Cardiac septum (tissue), 1 donor: Measurements from ENCODE around the gene PIK3C2B. TPM values are rescaled to one million over a fixed set of nuclear protein-coding genes. Genes with fewer than 3 reads are reported as not detected.

Experiments
- DNase-seq: peaks from one replicate; pipeline ENCODE4 v3.0.0-alpha.2; 2020; ENCODE audit warnings: low spot score
- intact Hi-C: fragments of 100-400 bp; cut with DNase I; formaldehyde crosslinking; loops from one replicate; pipeline ENCODE4 v1.14.0; 2022
- total RNA-seq: library from RNA; stranded (reverse); fragmentation: NEBNext Ultra II Directional; extraction: Animal tissue kit (Norgen Biotek cat#: 25700); gene quantifications from one replicate; pipeline ENCODE4 v1.2.1, GENCODE V29; 2021
- donor health status: DM: no; HTN: no; CAD: no.

The PIK3C2B gene
- total RNA-seq, 1 donor from 2014 or later: 28.8 TPM

DNA sequence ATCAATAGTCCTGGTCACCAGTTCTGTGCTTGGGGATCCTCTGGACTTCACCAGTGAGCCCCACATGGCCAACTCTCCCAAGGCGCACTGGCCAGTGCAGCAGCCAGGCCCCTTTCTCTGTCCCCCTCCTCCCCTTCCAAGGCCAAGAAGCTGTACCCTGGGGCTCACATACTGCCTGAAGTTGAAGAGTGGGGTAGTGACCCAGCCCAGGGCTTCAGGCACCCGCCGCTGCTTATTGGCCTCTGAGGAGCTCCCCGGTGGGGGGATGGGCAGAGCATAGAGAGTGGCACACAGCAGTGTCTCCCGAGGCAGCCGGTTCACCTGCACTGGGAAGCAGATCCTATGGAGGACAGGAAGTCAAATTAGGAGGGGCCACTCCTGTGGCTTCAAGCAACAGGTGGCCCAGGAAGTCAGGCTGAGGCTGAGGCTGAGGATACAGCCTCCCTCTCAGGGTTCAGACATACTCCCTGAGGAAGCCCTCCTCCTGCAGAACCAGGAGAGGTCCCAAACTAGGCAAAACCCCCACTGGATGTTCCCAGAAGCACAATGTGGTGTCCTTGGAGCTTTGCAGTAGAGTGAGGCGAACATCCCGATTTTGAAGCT is 44.8 kb downstream of the PIK3C2B start:
- no peak for DNase-seq
- intact Hi-C loops: loop anchor here (2.0 kb wide), 1 partner anchor 17 kb away; no protein-coding TSS in a partner anchor

- intact Hi-C loops: no loop called here
- no peak for DNase-seq
Observed at GRCh38 chr1:204448991-204449677, 45.5 kb downstream of the PIK3C2B start.

DNA sequence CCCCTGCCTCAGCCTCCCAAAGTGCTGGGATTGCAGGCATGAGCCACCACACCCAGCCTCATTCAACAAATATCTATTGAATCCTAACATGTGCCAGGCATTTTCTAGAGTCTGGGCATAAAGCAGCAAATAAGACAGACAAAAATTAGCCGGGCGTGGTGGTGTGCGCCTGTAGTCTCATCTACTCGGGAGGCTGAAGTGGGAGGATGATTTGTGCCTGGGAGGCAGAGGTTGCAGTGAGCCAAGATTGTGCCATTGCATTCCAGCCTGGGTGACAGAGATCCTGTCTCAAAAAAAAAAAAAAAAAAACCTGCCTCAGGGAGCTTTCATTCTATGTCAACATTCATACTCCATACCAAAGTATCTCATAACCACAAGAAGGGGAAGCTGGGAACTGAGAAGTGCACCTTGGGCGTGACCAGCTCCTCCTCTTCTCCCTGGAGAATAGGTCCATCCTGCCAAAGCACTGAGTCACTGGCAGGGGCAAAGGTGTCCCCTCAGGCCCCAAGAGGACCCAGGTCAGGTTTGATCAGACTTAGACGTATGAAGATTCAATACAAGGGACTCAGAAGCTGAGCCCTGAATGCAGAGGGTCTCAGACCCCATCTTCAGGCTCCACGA is 46.2 kb downstream of the PIK3C2B start:
- DNase-seq: no peak
- intact Hi-C loops: no loop called here

GRCh38 chr1:204447736-204448135 is 46.9 kb downstream of the PIK3C2B start:
- no peak for DNase-seq
- intact Hi-C loops: loop anchor here (2.0 kb wide), 1 partner anchor 47 kb away; the partner anchor contains the start of gene PIK3C2B

GRCh38 chr1:204447190-204447589 is 47.4 kb downstream of the PIK3C2B start:
- intact Hi-C loops: loop anchor here (2.0 kb wide), 1 partner anchor 48 kb away; the partner anchor contains the start of gene PIK3C2B
- DNase-seq: no peak

GRCh38 chr1:204446413-204447111 is 48.0 kb downstream of the PIK3C2B start:
- DNase-seq: peak; percentile 85
- intact Hi-C loops: loop anchor here (1.0 to 2.0 kb wide), 2 partner anchors 48 to 56 kb away; partner anchors contain the start of gene PIK3C2B

DNA sequence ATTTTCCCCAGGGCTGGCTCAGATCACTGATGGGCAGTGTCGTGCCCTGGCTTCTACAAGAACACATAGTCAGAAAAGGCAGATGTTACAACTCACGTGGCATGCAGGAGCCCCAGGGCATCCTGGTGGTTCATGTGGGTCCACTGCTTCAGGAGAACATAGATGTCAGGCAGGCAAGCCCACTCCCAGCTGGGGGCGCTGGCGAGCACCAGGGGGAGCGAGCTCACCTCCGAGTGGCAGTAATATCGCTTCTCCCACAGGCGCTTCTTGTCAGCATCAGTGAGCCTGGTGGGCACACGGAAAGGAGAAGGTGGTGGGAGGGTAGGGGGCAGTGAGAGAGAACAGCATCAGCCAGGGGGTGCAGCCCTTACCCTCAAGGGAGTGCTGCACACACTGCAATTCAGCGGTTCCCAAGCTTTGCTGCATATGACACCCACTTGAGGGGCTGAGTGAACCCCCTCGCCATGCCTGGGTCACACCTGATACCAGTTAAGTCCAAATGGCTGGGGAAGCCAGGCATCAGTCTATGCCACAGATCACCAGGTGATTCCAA is 48.7 kb downstream of the PIK3C2B start:
- intact Hi-C loops: loop anchor here (1.0 to 2.0 kb wide), 2 partner anchors 49 to 56 kb away; partner anchors contain the start of gene PIK3C2B
- no peak for DNase-seq

Other genes with a start within 250 kb of the PIK3C2B start
- 27.9 TPM for gene PLEKHA6, start 134.9 kb downstream of the PIK3C2B start, total RNA-seq
- gene PPP1R15B, start 83.0 kb downstream of the PIK3C2B start, total RNA-seq: 21.2 TPM
- gene MDM4, start 21.6 kb upstream of the PIK3C2B start, total RNA-seq: 59.2 TPM
- gene LRRN2, start 190.9 kb upstream of the PIK3C2B start, total RNA-seq: 1.6 TPM